ENCODE measurements around the gene POMT2.

- no peak for TF ChIP-seq CTCF (IDR thresholded peaks at IDR 0.05; ENCODE audit: extremely low read depth in 1 of 2, insufficient read depth in 1 of 2, low read depth in 1 of 2, low read length in 2 of 2)
- no peak for TF ChIP-seq GATA2 (IDR thresholded peaks at IDR 0.05; ENCODE audit: insufficient read depth, insufficient read length, low read depth, low read length)
- no peak for TF ChIP-seq EZH2 (IDR thresholded peaks at IDR 0.05; ENCODE audit: borderline replicate concordance, low read depth, low read length, severe bottlenecking)
- no peak for TF ChIP-seq JUN (IDR thresholded peaks at IDR 0.05; ENCODE audit: borderline replicate concordance, insufficient read depth, insufficient read length, low read depth)
These were observed 56.1 kb downstream of the POMT2 start for GRCh38 chr14:77264466-77265186.
